Nephron progenitor cell (in vitro differentiated cells): Measurements from ENCODE around the gene ERG.

Source experiments
- DNase-seq: peaks from one replicate; pipeline ENCODE4 v3.0.0; 2021
- H3K27ac Mint-ChIP-seq: 2 replicates; pipeline ENCODE4 v1.8.0; 2021; ENCODE audit warnings: mild to moderate bottlenecking, moderate library complexity, mixed read lengths
- H3K27me3 Mint-ChIP-seq: 2 replicates; pipeline ENCODE4 v1.8.0; 2021; ENCODE audit warnings: mild to moderate bottlenecking, low read depth, mixed read lengths; ENCODE audit not compliant: poor library complexity
- H3K36me3 Mint-ChIP-seq: 2 replicates; pipeline ENCODE4 v1.8.0; 2021; ENCODE audit warnings: low read depth, mixed read lengths
- H3K4me1 Mint-ChIP-seq: 2 replicates; pipeline ENCODE4 v1.8.0; 2021; ENCODE audit warnings: mixed read lengths
- H3K4me3 Mint-ChIP-seq: 2 replicates; pipeline ENCODE4 v1.8.0; 2021; ENCODE audit warnings: mild to moderate bottlenecking, moderate library complexity, mixed read lengths
- H3K9me3 Mint-ChIP-seq: 2 replicates; pipeline ENCODE4 v1.8.0; 2021; ENCODE audit warnings: mild to moderate bottlenecking, moderate library complexity, mixed read lengths
- CTCF ChIP-seq: fragments of 200-600 bp; sonication (generic); IDR thresholded peaks from 2 replicates; pipeline ENCODE4 v1.5.0; 2021; ENCODE audit warnings: antibody characterized with exemption

The ERG gene

DNA sequence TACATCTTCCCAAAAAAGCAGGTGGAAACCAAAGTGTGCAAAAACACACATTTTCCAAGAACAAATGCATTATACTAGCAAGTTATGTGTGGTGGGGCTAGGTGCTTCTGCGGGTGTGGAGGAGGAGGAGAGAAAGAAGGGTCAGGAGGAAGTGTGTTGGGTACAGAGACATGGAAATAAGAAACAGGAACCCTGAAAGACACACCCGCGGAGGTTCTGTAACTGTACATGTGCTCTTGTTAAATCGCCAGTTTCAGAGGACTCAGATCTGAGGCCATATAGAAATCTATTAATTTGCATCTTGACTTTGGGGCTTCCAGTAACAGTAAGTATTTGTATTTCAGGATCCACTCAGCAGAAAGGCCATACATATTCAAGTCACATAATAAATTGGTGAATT, 30.9 kb downstream of the ERG start:
- no peak for DNase-seq
- Mint-ChIP-seq H3K9me3 (no peaks in the 10 kb centered on the region), H3K4me3 (no peak overlapping the region), H3K36me3 (no peaks in the 10 kb centered on the region), H3K4me1 (peaks cover 2% of the 10 kb centered on the region), H3K27me3 (peaks cover 27% of the 10 kb centered on the region), H3K27ac (no peak overlapping the region)
- TF ChIP-seq CTCF: no peak

- Mint-ChIP-seq H3K36me3 (no peaks in the 10 kb centered on the region), H3K27me3 (peaks cover 15% of the 10 kb centered on the region), H3K27ac (no peak overlapping the region), H3K4me1 (peaks cover 4% of the 10 kb centered on the region), H3K9me3 (peaks cover 4% of the 10 kb centered on the region), H3K4me3 (no peak overlapping the region)
- DNase-seq: no peak
- TF ChIP-seq CTCF: no peak
Measured at GRCh38 chr21:38460171-38460742, 38.0 kb downstream of the ERG start.

DNA sequence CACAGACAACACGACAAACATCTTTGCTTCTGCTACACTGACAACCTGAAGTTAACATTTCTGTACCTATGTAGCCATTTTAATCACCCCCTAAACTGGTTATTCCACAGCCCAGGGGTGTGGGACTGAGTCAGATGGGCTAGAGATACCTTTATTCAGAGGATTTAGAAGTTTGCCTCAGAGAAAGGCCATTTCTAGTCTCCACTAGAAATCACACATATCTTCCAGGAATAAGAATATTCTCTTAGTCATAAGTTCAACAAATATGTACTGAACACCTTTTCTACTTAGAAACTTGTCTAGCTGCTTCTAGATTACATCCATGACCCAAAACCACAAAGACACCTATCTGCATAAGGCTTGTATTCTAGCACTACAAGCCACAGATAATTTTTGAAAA, 38.8 kb downstream of the ERG start:
- no peak overlapping the region for H3K4me3 Mint-ChIP-seq
- H3K27ac Mint-ChIP-seq: no peak overlapping the region
- H3K27me3 Mint-ChIP-seq: peaks cover 9% of the 10 kb centered on the region
- H3K9me3 Mint-ChIP-seq: peaks cover 4% of the 10 kb centered on the region
- no peak for DNase-seq
- H3K4me1 Mint-ChIP-seq: peaks cover 4% of the 10 kb centered on the region
- no peak for TF ChIP-seq CTCF
- H3K36me3 Mint-ChIP-seq: no peaks in the 10 kb centered on the region

- Mint-ChIP-seq H3K4me1 (peaks cover 4% of the 10 kb centered on the region), H3K27ac (no peak overlapping the region), H3K27me3 (peaks cover 13% of the 10 kb centered on the region), H3K4me3 (no peak overlapping the region), H3K9me3 (no peaks in the 10 kb centered on the region), H3K36me3 (no peaks in the 10 kb centered on the region)
- no peak for TF ChIP-seq CTCF
- no peak for DNase-seq
Measured at GRCh38 chr21:38455403-38455802, 42.9 kb downstream of the ERG start.

DNA sequence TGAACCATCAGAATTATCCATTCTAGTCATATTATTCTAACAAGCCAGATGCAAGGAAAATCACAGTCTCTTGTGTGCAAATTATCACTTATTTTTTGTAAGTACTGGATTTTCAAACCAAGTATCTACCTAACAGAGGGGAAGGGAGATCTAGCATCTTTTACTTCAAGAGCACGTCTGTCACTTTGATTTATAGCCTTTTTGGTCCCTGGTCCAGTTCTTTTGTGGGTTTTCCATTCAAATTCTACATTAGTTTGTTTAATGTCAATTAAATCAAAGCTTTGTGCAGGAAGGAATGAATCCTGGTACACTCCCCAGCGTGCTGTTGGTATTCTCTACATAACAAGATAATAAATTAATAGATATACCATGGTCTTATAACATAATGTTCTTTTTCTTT, 43.6 kb downstream of the ERG start:
- H3K27ac Mint-ChIP-seq: no peak overlapping the region
- peaks cover under 1% of the 10 kb centered on the region for H3K4me1 Mint-ChIP-seq
- no peak for TF ChIP-seq CTCF
- DNase-seq: no peak
- no peak overlapping the region for H3K4me3 Mint-ChIP-seq
- peaks cover 10% of the 10 kb centered on the region for H3K27me3 Mint-ChIP-seq
- H3K9me3 Mint-ChIP-seq: no peaks in the 10 kb centered on the region
- no peaks in the 10 kb centered on the region for H3K36me3 Mint-ChIP-seq

- no peak for TF ChIP-seq CTCF
- no peak for DNase-seq
- no peak overlapping the region for H3K4me3 Mint-ChIP-seq
- no peaks in the 10 kb centered on the region for H3K9me3 Mint-ChIP-seq
- no peaks in the 10 kb centered on the region for H3K4me1 Mint-ChIP-seq
- no peaks in the 10 kb centered on the region for H3K36me3 Mint-ChIP-seq
- peaks cover 10% of the 10 kb centered on the region for H3K27me3 Mint-ChIP-seq
- H3K27ac Mint-ChIP-seq: no peak overlapping the region
Measured at GRCh38 chr21:38454161-38454560, 44.1 kb downstream of the ERG start.
